Epidermal melanocyte (primary cell): ENCODE results near the gene ZG16.
"Not testable (repeated sequence)": the region's sequence is repeated elsewhere in the genome, so short reads cannot be mapped to it uniquely, and the experiment has no call there.

ENCODE experiments used
- DNase-seq: peaks from one replicate; pipeline ENCODE4 v3.0.0; 2011; ENCODE audit warnings: low spot score; ENCODE audit not compliant: insufficient read length

ZG16 gene

DNA sequence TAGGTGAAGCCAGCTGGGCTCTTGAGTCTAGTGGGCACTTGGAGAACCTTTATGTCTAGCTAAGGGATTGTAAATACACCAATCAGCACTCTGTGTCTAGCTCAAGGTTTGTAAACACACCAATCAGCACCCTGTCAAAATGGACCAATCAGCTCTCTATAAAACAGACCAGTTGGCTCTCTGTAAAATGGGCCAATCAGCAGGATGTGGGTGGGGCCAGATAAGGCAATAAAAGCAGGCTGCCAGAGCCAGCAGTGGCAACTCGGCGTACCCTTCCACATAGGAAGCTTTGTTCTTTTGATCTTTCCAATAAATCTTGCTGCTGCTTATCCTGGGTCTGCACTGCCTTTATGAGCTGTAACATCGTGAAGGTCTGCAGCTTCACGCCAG lies 29.3 kb upstream of the ZG16 start:
- not testable (repeated sequence) for DNase-seq

GRCh38 chr16:29753516-29753915 lies 24.5 kb upstream of the ZG16 start:
- DNase-seq, result no peak

DNA sequence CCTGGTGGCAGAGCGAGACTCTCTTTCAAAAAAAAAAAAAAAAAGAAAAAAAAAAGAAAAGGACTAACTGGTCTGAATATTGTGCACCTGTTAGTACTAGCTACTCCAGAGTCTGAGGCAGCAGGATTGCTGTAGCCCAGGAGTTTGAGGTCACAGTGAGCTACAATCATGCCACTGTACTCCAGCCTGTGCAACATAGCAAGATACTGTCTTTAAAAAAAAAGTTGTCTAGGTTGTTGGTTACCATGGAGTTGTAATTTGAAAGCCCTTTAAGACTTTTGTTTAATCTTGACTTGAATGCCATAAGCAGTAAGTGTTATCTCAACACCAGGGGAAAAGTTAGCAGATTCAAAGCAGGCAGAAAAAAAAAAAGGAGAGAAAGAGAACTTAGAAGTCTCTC lies 21.4 kb upstream of the ZG16 start:
- no peak for DNase-seq

GRCh38 chr16:29757086-29757485 lies 21.0 kb upstream of the ZG16 start:
- not testable (repeated sequence) for DNase-seq

GRCh38 chr16:29757950-29758466 lies 20.0 kb upstream of the ZG16 start:
- DNase-seq, result no peak

DNA sequence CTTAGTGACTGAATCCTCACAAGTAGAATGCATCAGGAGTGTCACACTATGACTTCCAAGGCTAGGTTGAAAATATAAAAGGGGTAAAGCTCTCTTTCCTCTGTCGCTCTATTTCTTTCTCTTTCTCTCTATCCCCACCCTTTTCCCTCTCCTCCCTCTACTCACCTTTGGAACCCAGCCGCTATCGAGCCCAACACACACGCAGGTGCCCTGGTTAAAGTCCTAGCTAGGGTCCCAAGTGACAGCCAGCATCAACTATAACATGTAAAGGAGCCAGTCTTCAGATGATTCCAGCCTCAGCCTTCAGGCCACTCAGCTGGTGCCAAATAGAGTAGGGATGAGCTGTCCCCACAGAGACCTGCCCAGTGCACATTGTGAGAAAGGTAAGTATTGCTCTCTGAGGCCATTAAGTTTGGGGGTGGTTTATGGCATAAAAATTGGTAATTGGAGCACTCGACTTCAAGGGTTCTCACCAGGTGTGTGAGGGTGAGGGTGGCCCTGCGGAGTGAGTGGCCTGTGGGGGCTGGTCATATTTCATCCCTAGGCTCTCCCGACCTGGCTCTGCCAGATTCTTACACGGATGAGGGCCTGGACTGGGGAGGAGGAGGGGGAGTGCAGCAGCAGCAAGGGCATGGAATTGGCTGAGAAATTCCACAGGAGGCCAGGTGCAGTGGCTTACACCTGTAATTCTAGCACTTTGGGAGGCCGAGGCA lies 17.3 kb upstream of the ZG16 start:
- DNase-seq, result no peak

- DNase-seq, result not testable (repeated sequence)
These were observed 16.8 kb upstream of the ZG16 start for GRCh38 chr16:29761280-29761651.

DNA sequence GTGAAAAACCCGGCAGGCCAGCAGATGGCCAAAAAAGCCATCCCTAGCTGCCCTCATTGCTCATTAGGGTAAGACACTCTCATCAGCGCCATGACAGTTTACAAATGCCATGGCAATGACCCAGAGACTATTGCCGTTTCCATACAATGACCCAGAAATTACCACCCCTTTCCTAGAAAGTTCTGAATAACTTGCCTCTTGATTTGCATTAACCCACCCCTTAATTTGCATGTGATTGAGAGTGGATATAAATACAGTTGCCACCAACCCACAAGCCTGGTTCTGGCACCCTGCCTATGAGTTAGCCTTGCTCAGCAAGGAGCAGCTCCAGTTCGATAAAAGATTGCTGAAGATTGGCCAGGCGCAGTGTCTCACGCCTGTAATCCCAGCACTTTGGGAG lies 16.2 kb upstream of the ZG16 start:
- no peak for DNase-seq

DNA sequence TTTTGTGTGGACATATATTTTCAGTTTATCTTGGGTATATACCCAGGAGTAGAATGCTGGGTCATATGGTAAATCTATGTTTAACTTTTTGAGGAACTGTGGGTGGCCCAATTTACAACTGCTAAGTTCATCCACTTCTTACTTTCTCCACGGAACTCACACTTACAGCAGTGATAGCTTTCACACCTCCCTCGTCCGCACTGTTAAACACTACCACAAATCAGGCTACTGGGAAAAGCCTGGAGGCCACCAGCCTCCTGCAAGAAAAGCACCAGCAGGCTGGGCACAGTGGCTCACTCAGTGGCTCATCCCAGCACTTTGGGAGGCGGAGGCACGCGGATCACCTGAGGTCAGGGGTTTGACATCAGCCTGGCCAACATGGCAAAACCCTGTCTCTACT lies 14.7 kb upstream of the ZG16 start:
- DNase-seq, result no peak

- DNase-seq, result no peak
These were observed 12.7 kb upstream of the ZG16 start for GRCh38 chr16:29765167-29766032.

DNA sequence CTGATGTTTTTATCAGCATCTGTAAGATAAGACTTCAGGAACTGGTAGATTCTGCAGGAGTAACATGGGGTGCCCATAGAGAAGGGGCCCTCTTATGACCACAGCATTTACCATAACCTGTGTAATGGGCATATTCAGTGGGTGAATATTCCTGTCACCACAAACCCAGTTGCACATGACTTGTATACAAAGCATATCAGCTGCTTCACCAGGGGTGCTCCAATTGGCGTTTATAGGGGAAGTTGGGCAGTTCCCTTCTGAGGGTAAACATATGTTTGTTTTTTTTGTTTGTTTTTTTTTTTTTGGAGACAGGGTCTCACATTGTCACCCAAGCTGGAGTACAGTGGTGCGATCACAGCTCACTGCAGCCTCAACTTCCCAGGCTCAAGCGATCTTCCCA lies 11.5 kb upstream of the ZG16 start:
- DNase-seq, result no peak

GRCh38 chr16:29767062-29767461 lies 11.0 kb upstream of the ZG16 start:
- no peak for DNase-seq

DNA sequence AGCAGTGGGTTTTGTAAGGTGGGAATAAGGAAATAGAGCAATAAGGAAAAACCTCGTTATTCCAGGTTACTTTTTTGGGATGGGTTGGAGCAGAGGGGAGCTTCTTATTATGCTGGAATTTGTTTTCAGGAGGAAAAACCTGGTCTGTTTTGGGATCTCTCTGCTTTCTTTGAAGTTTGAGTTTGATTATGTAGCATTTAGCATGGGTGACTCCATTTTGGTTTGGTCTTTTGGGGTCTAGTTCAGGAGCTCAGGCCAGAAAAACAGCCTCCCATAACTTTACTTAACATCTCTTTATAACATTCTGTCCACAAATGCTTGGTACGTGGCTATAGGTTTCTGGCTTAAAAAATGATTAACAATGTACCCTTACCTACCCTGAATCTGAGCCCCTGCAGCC lies 8.5 kb upstream of the ZG16 start:
- DNase-seq, result no peak

GRCh38 chr16:29770250-29770929 lies 7.7 kb upstream of the ZG16 start:
- no peak for DNase-seq

GRCh38 chr16:29772330-29772729 lies 5.7 kb upstream of the ZG16 start:
- not testable (repeated sequence) for DNase-seq

DNA sequence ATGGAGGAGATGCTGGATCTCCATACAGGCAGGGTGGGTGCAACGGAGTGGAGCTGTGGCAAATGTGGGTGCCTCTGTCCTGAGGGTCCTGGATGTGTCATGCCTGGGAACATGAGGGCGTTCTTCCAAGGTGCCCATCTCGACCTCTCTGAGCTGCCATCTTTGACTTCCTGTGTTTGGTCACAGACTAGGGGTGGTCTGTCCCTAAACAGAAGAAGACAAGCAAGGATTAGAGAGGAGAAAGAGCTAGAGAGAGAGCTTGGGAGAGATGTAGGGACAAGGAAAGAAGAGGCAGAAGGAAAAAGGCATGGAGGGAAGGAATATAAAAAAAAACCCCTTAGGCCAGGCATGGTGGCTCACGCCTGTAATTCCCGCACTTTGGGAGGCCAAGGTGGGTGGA lies 3.3 kb upstream of the ZG16 start:
- DNase-seq, result no peak

- no peak for DNase-seq
These were observed 2.2 kb upstream of the ZG16 start for GRCh38 chr16:29775742-29776408.

- DNase-seq, result no peak
These were observed 1.4 kb downstream of the ZG16 start for GRCh38 chr16:29779474-29779873.

DNA sequence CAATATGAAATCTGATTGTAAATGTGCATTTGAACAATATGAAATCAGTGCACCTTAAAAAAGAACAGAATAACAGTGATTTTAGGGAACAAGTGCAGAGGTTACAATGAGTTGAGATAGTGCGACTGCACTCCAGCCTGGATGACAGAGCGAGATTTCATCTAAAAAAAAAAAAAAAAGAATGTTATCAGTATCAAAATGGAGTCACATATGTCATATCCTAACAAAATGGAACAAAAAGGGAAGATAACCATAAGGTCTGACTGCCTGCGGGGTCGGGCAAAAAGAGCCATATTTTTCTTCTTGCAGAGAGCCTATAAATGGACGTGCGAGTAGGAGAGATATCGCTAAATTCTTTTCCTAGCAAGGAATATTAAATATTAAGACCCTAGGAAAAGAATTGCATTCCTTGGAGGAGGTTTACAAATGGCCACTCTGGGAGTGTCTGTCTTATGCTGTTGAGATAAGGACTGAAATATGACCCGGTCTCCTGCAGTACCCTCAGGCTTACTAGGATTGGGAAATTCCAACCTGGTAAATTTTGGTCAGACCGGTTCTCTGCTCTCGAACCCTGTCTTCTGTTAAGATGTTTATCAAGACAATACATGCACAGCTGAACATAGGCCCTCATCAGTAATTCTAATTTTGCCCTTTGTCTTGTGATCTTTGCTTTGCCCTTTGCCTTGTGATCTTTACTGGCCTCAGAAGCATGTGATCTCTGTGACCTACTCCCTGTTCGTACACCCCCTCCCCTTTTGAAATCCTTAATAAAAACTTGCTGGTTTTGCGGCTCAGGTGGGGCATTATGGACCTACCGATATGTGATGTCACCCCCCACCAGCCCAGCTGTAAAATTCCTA lies 5.3 kb downstream of the ZG16 start:
- not testable (repeated sequence) for DNase-seq

- DNase-seq, result no peak
These were observed 6.1 kb downstream of the ZG16 start for GRCh38 chr16:29784157-29784556.
